ENCODE results near the gene SALL2. TPM values are rescaled to one million over a fixed set of nuclear protein-coding genes. Genes with fewer than 3 reads are reported as not detected.

The SALL2 gene
- total and polyA plus RNA-seq, 2 of the 8 experiments (the other 6 are each of a cell fraction or from before 2014, with no cell fraction given): 310 to 360 TPM

DNA sequence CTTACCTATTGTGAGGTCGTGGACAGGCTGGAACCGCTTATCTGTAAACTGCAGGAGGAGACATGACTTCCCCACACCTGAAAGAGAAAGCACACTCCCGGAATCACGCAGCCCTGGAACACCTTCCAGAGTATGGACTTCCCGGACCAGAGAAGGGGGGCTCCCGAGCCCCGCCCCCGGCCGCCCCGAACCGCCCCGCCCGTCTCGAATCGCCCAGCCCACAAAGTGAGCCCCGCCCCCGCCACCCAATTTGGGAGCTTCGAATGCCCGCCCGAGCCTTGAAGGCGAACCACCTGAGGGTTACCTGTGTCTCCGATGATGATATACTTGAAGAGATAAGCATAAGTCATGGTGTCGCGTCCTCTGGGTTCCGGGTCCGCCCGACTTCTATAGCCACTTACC lies 49.6 kb downstream of the SALL2 start:
- Histone ChIP-seq H3K4me3 (ENCODE audit: extremely low read depth in 1 of 4, insufficient read depth in 2 of 4, low read depth in 3 of 4, low read length in 4 of 4) (peak overlapping the region; percentile 79 to 100 (median 90)), H3K9ac (replicated peaks in 1 of 4; ENCODE audit: extremely low read depth in 1 of 4, low read depth in 3 of 4, low read length in 3 of 4) (peak overlapping the region; percentile 54 to 96 (median 68); a peak in 6 of 7 replicates), H2AFZ (ENCODE audit: low read length) (peak overlapping the region; percentile 87; the same call in 1 of the 2 replicates), H3K23ac (ENCODE audit: insufficient read length) (no peak overlapping the region), H2BK15ac (ENCODE audit: low read length) (no peak overlapping the region), H3K4ac (replicated peaks; ENCODE audit: insufficient read length, low read depth, low read length) (no peak overlapping the region), H2BK12ac (ENCODE audit: low read depth, low read length) (no peak overlapping the region), H3K36me3 (ENCODE audit: control insufficient read depth in 2 of 4, insufficient read depth in 4 of 4, low read length in 3 of 4) (peaks cover 0 to 16% (median 10%) of the 10 kb centered on the region in 4 experiments; a peak in 6 of 8 replicates), H3K4me2 (ENCODE audit: insufficient read depth in 1 of 2, low read depth in 2 of 2, low read length in 2 of 2) (peak overlapping the region; percentile 65 to 72), H3K27me3 (replicated peaks in 1 of 4; ENCODE audit: control insufficient read depth in 3 of 4, extremely low read depth in 1 of 4, insufficient read depth in 3 of 4, low read length in 3 of 4) (no peaks in the 10 kb centered on the region), H2BK20ac (ENCODE audit: low read length) (no peak overlapping the region), H4K20me1 (replicated peaks in 1 of 2; ENCODE audit: control insufficient read depth in 1 of 2, insufficient read depth in 2 of 2, low read length in 2 of 2) (no peaks in the 10 kb centered on the region), H3K79me1 (ENCODE audit: low read depth, low read length) (no peaks in the 10 kb centered on the region), H2BK120ac (replicated peaks; ENCODE audit: low read depth, low read length) (no peak overlapping the region), H3K79me2 (ENCODE audit: control insufficient read depth in 1 of 2, insufficient read depth in 2 of 2, low read length in 2 of 2) (peaks cover 0 to 39% of the 10 kb centered on the region in 2 experiments; a peak in 3 of 4 replicates), H3K14ac (ENCODE audit: insufficient read length) (no peak overlapping the region), H4K8ac (ENCODE audit: extremely low read depth, insufficient read depth, low read length) (no peak overlapping the region), H2BK5ac (ENCODE audit: low read depth, low read length) (peak overlapping the region; percentile 30), H2AK5ac (ENCODE audit: low read depth, low read length) (no peak overlapping the region), H4K91ac (replicated peaks; ENCODE audit: insufficient read length, low read length) (no peak overlapping the region), H3K4me1 (replicated peaks in 1 of 4; ENCODE audit: control insufficient read depth in 3 of 4, insufficient read depth in 4 of 4, low read length in 3 of 4) (no peaks in the 10 kb centered on the region; a peak in 1 of 7 replicates), H3K23me2 (ENCODE audit: low read depth, low read length) (no peaks in the 10 kb centered on the region; the same call in 1 of the 2 replicates), H3K56ac (replicated peaks; ENCODE audit: insufficient read length, low read depth, low read length) (no peak overlapping the region), H3K18ac (ENCODE audit: extremely low read depth, low read length) (peak overlapping the region; percentile 53; the same call in 1 of the 2 replicates), H4K5ac (ENCODE audit: insufficient read length, low read depth, low read length) (peak overlapping the region; percentile 86), H3K9me3 (ENCODE audit: insufficient read depth in 2 of 2, low read depth in 1 of 2, low read length in 1 of 2) (no peaks in the 10 kb centered on the region), H3K27ac (ENCODE audit: low read depth, low read length) (no peak overlapping the region; the same call in 1 of the 2 replicates)
- ChIA-PET POLR2A (ENCODE audit: partially characterized antibody) (interaction anchor here (1.6 to 5.6 kb wide), 12 partner anchors 11 to 92 kb away, joined by 3 to 23 read pairs (median 8); partner anchors contain the start of genes METTL3, SALL2 and SUPT16H), CTCF (ENCODE audit: partially characterized antibody) (interaction anchor here (0.6 to 3.0 kb wide), 10 partner anchors 11 to 198 kb away, joined by 3 to 27 read pairs (median 4); partner anchors contain the start of gene SALL2)
- WGBS, 2 experiments (ENCODE audit: extremely low coverage in 1 of 2, insufficient coverage in 1 of 2, insufficient read length in 1 of 2, insufficient replicate concordance in 2 of 2, low coverage in 1 of 2, low lambda C conversion rate in 2 of 2, missing lambda C conversion rate in 1 of 2): 3% methylated on average over 22 of the region's 27 CpGs; no CpG with 5 or more reads in 1 of the 2 experiments
- FAIRE-seq: no peak
- no peak for DNase-seq (ENCODE audit: low read depth in 1 of 2, low spot score in 2 of 2)
- TF ChIP-seq ASH2L (IDR thresholded peaks at IDR 0.05; ENCODE audit: low read length) (no peak), SUZ12 (IDR thresholded peaks at IDR 0.05; ENCODE audit: low read length) (no peak), POU5F1 (IDR thresholded peaks at IDR 0.05; ENCODE audit: low read depth, low read length) (no peak), PHF8 (conservative IDR thresholded peaks at IDR 0.05; ENCODE audit: low read depth, low read length) (peak; percentile 60; the same call in 1 of the 2 replicates), BACH1 (IDR thresholded peaks at IDR 0.05; ENCODE audit: low read length) (no peak), CEBPB (IDR thresholded peaks at IDR 0.05; ENCODE audit: low read depth, low read length) (no peak), CBX8 (IDR thresholded peaks at IDR 0.05; ENCODE audit: borderline replicate concordance, low read depth, low read length) (no peak), EZH2 (IDR thresholded peaks at IDR 0.05; ENCODE audit: low read depth, low read length, severe bottlenecking) (no peak), RFX5 (IDR thresholded peaks at IDR 0.05; ENCODE audit: borderline replicate concordance, low read depth, low read length) (no peak), CTBP2 (IDR thresholded peaks at IDR 0.05; ENCODE audit: borderline replicate concordance, insufficient read depth, insufficient read length, low read length) (no peak)
